K562 (cell line): Measurements from ENCODE around the gene CHPF2. TPM values are rescaled to one million over a fixed set of nuclear protein-coding genes. Genes with fewer than 3 reads are reported as not detected.

ENCODE experiments used
- NEUROD1 ChIP-seq: fragments of 150-350 bp; IDR thresholded peaks from 2 replicates; pipeline ENCODE4 v1.6.1; 2014; ENCODE audit warnings: borderline replicate concordance, low read length, low read depth; ENCODE audit not compliant: partially characterized antibody
- PRPF4 ChIP-seq: fragments of 200-400 bp; formaldehyde crosslinking; IDR thresholded peaks from one replicate; pipeline ENCODE4 v1.6.1; 2017; ENCODE audit warnings: low read length, low read depth, mild to moderate bottlenecking; ENCODE audit not compliant: insufficient read depth, poor library complexity, severe bottlenecking
- SMARCA4 ChIP-seq: fragments of 450-650 bp; IDR thresholded peaks from 2 replicates; pipeline ENCODE4 v1.6.1; 2016
- ZC3H4 ChIP-seq: sonication (generic); formaldehyde crosslinking; IDR thresholded peaks from 2 replicates; pipeline ENCODE4 v1.9.0; 2021; ENCODE audit warnings: missing genetic modification reagents, borderline replicate concordance
- ZNF785 ChIP-seq: fragments of 250-450 bp; sonication (Bioruptor Pico); IDR thresholded peaks from 2 replicates; pipeline ENCODE4 v1.4.0; 2020; ENCODE audit warnings: mild to moderate bottlenecking
- polyA plus RNA-seq, 8 experiments: library from polyadenylated mRNA; depleted of rRNA in 4 of 8; stranded (reverse) in 5 of 8; unstranded in 3 of 8; fragments of >200 nt; fragmentation: Nextera tagmentation in 2 of 8; fragmentation: Illumina TruSeq in 1 of 8; extraction: Ambion mirVana in 2 of 8; extraction: Trizol in 1 of 8; gene quantifications; 2 replicates each; pipeline versions ENCODE4 v1.2.1 to v1.2.3, GENCODE V29; 2011 to 2014; ENCODE audit warnings: inconsistent platforms in 1 of 8, missing spikeins in 1 of 8
- total RNA-seq, 7 experiments: library from RNA; depleted of rRNA in 6 of 7; stranded (reverse); fragments of >200 nt in 6 of 7; fragmentation: Illumina TruSeq in 2 of 7; extraction: Trizol in 2 of 7; gene quantifications; 2 replicates each; pipeline versions ENCODE4 v1.2.1 to v1.2.3, GENCODE V29; 2011 to 2021; ENCODE audit warnings: low replicate concordance in 1 of 7
- TF ChIP-seq, protein P1 (sequence below), 2 experiments: fragments of 450-650 bp; formaldehyde crosslinking in 1 of 2; IDR thresholded peaks; 2 replicates each; pipeline versions ENCODE4 v1.4.0 to v1.6.1; 2014 to 2020; ENCODE audit warnings: mild to moderate bottlenecking in 2 of 2, borderline replicate concordance in 1 of 2, low read depth in 1 of 2
- TF ChIP-seq, protein P2 (sequence below): fragments of 250-450 bp; sonication (Bioruptor Pico); IDR thresholded peaks from 2 replicates; pipeline ENCODE4 v1.8.0; 2021; ENCODE audit warnings: moderate library complexity, mild to moderate bottlenecking, inconsistent platforms

CHPF2 gene
- total and polyA plus RNA-seq, 9 of the 15 experiments (the other 6 are each of a cell fraction or from before 2014, with no cell fraction given), result 0.08 to 32.8 (median 10.5) TPM

- TF ChIP-seq PRPF4 (no peak), NEUROD1 (no peak), SMARCA4 (no peak), ZC3H4 (CRISPR knock-in tag) (no peak), ZNF785 (CRISPR knock-in tag) (no peak)
- TF ChIP-seq, protein P1, sequence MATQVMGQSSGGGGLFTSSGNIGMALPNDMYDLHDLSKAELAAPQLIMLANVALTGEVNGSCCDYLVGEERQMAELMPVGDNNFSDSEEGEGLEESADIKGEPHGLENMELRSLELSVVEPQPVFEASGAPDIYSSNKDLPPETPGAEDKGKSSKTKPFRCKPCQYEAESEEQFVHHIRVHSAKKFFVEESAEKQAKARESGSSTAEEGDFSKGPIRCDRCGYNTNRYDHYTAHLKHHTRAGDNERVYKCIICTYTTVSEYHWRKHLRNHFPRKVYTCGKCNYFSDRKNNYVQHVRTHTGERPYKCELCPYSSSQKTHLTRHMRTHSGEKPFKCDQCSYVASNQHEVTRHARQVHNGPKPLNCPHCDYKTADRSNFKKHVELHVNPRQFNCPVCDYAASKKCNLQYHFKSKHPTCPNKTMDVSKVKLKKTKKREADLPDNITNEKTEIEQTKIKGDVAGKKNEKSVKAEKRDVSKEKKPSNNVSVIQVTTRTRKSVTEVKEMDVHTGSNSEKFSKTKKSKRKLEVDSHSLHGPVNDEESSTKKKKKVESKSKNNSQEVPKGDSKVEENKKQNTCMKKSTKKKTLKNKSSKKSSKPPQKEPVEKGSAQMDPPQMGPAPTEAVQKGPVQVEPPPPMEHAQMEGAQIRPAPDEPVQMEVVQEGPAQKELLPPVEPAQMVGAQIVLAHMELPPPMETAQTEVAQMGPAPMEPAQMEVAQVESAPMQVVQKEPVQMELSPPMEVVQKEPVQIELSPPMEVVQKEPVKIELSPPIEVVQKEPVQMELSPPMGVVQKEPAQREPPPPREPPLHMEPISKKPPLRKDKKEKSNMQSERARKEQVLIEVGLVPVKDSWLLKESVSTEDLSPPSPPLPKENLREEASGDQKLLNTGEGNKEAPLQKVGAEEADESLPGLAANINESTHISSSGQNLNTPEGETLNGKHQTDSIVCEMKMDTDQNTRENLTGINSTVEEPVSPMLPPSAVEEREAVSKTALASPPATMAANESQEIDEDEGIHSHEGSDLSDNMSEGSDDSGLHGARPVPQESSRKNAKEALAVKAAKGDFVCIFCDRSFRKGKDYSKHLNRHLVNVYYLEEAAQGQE (IDR thresholded peaks at IDR 0.05; ENCODE audit: borderline replicate concordance), result no peak
- TF ChIP-seq, protein P1 (CRISPR knock-in tag; IDR thresholded peaks at IDR 0.05; ENCODE audit: low read depth), result no peak
- TF ChIP-seq, protein P2, sequence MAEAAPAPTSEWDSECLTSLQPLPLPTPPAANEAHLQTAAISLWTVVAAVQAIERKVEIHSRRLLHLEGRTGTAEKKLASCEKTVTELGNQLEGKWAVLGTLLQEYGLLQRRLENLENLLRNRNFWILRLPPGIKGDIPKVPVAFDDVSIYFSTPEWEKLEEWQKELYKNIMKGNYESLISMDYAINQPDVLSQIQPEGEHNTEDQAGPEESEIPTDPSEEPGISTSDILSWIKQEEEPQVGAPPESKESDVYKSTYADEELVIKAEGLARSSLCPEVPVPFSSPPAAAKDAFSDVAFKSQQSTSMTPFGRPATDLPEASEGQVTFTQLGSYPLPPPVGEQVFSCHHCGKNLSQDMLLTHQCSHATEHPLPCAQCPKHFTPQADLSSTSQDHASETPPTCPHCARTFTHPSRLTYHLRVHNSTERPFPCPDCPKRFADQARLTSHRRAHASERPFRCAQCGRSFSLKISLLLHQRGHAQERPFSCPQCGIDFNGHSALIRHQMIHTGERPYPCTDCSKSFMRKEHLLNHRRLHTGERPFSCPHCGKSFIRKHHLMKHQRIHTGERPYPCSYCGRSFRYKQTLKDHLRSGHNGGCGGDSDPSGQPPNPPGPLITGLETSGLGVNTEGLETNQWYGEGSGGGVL (CRISPR knock-in tag), result no peak
These were observed 29.2 kb downstream of the CHPF2 start (continued) for GRCh38 chr7:151261529-151261928.
